K562 (cell line): ENCODE data around the gene RUNX1. TPM values are rescaled to one million over a fixed set of nuclear protein-coding genes. Genes with fewer than 3 reads are reported as not detected.
A peak's percentile ranks its signal among the peaks of the same experiment; 100 is the strongest.

ENCODE experiments used
- BDP1 ChIP-seq: IDR thresholded peaks from 3 replicates; pipeline ENCODE4 v1.6.1; 2011; ENCODE audit not compliant: insufficient read length, insufficient read depth
- C11orf30 ChIP-seq: fragments of 450-650 bp; IDR thresholded peaks from 2 replicates; pipeline ENCODE4 v1.6.1; 2016; ENCODE audit warnings: low read depth, mild to moderate bottlenecking
- CBFA2T2 ChIP-seq: fragments of 450-650 bp; conservative IDR thresholded peaks from 2 replicates; pipeline ENCODE4 v1.6.1; 2017; ENCODE audit warnings: mild to moderate bottlenecking
- CCNT2 ChIP-seq: IDR thresholded peaks from 2 replicates; pipeline ENCODE4 v1.6.1; 2011; ENCODE audit warnings: borderline replicate concordance, low read depth, mild to moderate bottlenecking, moderate library complexity, mixed read lengths, low read length; ENCODE audit not compliant: insufficient read length; ENCODE audit errors: extremely low read depth
- CTBP1 ChIP-seq: fragments of 450-650 bp; IDR thresholded peaks from 2 replicates; pipeline ENCODE4 v1.6.1; 2016; ENCODE audit warnings: borderline replicate concordance
- ESRRA ChIP-seq: fragments of 450-650 bp; IDR thresholded peaks from 2 replicates; pipeline ENCODE4 v1.6.1; 2014; ENCODE audit warnings: low read depth, mild to moderate bottlenecking, moderate library complexity, borderline replicate concordance
- EWSR1 ChIP-seq: fragments of 450-650 bp; IDR thresholded peaks from 2 replicates; pipeline ENCODE4 v1.6.1; 2018; ENCODE audit warnings: borderline replicate concordance, mild to moderate bottlenecking, low read depth, moderate library complexity; ENCODE audit not compliant: partially characterized antibody
- GABPA ChIP-seq: fragments of 200-800 bp; sonication (Bioruptor generic); conservative IDR thresholded peaks from 2 replicates; pipeline ENCODE4 v1.6.1; 2016; ENCODE audit warnings: low read depth, missing genetic modification characterization, missing compliant biosample characterization
- HNRNPL ChIP-seq: fragments of 200-400 bp; formaldehyde crosslinking; IDR thresholded peaks from 2 replicates; pipeline ENCODE4 v1.6.1; 2017; ENCODE audit warnings: low read depth, mild to moderate bottlenecking, low read length
- JUND ChIP-seq, 2 experiments: IDR thresholded peaks; 2 replicates in 1 of 2; 3 replicates in 1 of 2; pipeline ENCODE4 v1.6.1; 2011; ENCODE audit warnings: borderline replicate concordance in 2 of 2, low read depth in 2 of 2, low read length in 2 of 2, improper control_type of control experiment in 1 of 2, missing biosample characterization in 1 of 2, missing genetic modification characterization in 1 of 2, missing genetic modification reagents in 1 of 2
- LCOR ChIP-seq: sonication (generic); formaldehyde crosslinking; IDR thresholded peaks from 2 replicates; pipeline ENCODE4 v1.8.0; 2022; ENCODE audit warnings: mild to moderate bottlenecking, missing genetic modification reagents
- MTA3 ChIP-seq: fragments of 450-650 bp; formaldehyde crosslinking; IDR thresholded peaks from 2 replicates; pipeline ENCODE4 v1.6.1; 2017; ENCODE audit warnings: mild to moderate bottlenecking, borderline replicate concordance
- MYNN ChIP-seq, 2 experiments: sonication (generic); formaldehyde crosslinking in 1 of 2; IDR thresholded peaks; 2 replicates each; pipeline versions ENCODE4 v1.5.0 to v1.6.1; 2016 to 2020; ENCODE audit warnings: antibody characterized with exemption in 1 of 2, missing genetic modification reagents in 1 of 2
- NCOA6 ChIP-seq: fragments of 450-650 bp; IDR thresholded peaks from 2 replicates; pipeline ENCODE4 v1.6.1; 2017; ENCODE audit warnings: mild to moderate bottlenecking
- NR3C1 ChIP-seq: sonication (generic); formaldehyde crosslinking; IDR thresholded peaks from 2 replicates; pipeline ENCODE4 v1.8.1; 2022; ENCODE audit warnings: missing genetic modification reagents
- ZNF134 ChIP-seq: fragments of 250-450 bp; sonication (Bioruptor Pico); conservative IDR thresholded peaks from 2 replicates; pipeline ENCODE4 v1.4.0; 2020
- ZNF239 ChIP-seq: fragments of 250-450 bp; sonication (Bioruptor Pico); IDR thresholded peaks from 2 replicates; pipeline ENCODE4 v1.4.0; 2020; ENCODE audit warnings: mild to moderate bottlenecking
- ZNF24 ChIP-seq: fragments of 450-650 bp; IDR thresholded peaks from 2 replicates; pipeline ENCODE4 v1.6.1; 2016
- ZNF253 ChIP-seq: fragments of 250-450 bp; sonication (Bioruptor Pico); conservative IDR thresholded peaks from 2 replicates; pipeline ENCODE4 v1.6.1; 2021; ENCODE audit warnings: mild to moderate bottlenecking
- ZNF354B ChIP-seq: fragments of 250-450 bp; sonication (Bioruptor Pico); IDR thresholded peaks from 2 replicates; pipeline ENCODE4 v1.4.0; 2020
- ZNF778 ChIP-seq: fragments of 450-650 bp; formaldehyde crosslinking; IDR thresholded peaks from 2 replicates; pipeline ENCODE4 v1.4.0; 2020; ENCODE audit warnings: mild to moderate bottlenecking, moderate library complexity
- polyA plus RNA-seq, 8 experiments: library from polyadenylated mRNA; depleted of rRNA in 4 of 8; stranded (reverse) in 5 of 8; unstranded in 3 of 8; fragments of >200 nt; fragmentation: Nextera tagmentation in 2 of 8; fragmentation: Illumina TruSeq in 1 of 8; extraction: Ambion mirVana in 2 of 8; extraction: Trizol in 1 of 8; gene quantifications; 2 replicates each; pipeline versions ENCODE4 v1.2.1 to v1.2.3, GENCODE V29; 2011 to 2014; ENCODE audit warnings: inconsistent platforms in 1 of 8, missing spikeins in 1 of 8
- total RNA-seq, 7 experiments: library from RNA; depleted of rRNA in 6 of 7; stranded (reverse); fragments of >200 nt in 6 of 7; fragmentation: Illumina TruSeq in 2 of 7; extraction: Trizol in 2 of 7; gene quantifications; 2 replicates each; pipeline versions ENCODE4 v1.2.1 to v1.2.3, GENCODE V29; 2011 to 2021; ENCODE audit warnings: low replicate concordance in 1 of 7
- TF ChIP-seq, protein P1 (sequence below): fragments of 450-650 bp; formaldehyde crosslinking; IDR thresholded peaks from 2 replicates; pipeline ENCODE4 v1.4.0; 2022; ENCODE audit warnings: mild to moderate bottlenecking, moderate library complexity

Gene RUNX1
- total and polyA plus RNA-seq, 9 of the 15 experiments (the other 6 are each of a cell fraction or from before 2014, with no cell fraction given), result 2.2 to 68.6 (median 17.8) TPM

DNA sequence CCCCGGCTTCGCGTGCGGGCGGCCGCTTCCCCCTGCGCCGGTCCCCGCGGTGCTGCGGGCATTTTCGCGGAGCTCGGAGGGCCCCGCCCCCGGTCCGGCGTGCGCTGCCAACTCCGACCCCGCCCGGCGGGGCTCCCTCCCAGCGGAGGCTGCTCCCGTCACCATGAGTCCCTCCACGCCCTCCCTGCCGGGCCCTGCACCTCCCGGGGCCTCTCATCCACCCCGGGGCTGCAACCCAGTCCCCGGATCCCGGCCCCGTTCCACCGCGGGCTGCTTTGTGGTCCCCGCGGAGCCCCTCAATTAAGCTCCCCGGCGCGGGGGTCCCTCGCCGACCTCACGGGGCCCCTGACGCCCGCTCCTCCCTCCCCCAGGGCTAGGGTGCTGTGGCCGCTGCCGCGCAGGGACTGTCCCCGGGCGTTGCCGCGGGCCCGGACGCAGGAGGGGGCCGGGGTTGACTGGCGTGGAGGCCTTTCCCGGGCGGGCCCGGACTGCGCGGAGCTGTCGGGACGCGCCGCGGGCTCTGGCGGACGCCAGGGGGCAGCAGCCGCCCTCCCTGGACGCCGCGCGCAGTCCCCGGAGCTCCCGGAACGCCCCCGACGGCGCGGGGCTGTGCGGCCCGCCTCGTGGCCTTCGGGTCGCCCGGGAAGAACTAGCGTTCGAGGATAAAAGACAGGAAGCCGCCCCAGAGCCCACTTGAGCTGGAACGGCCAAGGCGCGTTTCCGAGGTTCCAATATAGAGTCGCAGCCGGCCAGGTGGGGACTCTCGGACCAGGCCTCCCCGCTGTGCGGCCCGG, 159.2 kb downstream of the RUNX1 start (continued):
- TF ChIP-seq MTA3 (peak; percentile 92), JUND (IDR thresholded peaks at IDR 0.05; ENCODE audit: borderline replicate concordance, low read depth, low read length) (peak; percentile 14; the same call in 1 of the 2 replicates), JUND (tag; IDR thresholded peaks at IDR 0.05; ENCODE audit: borderline replicate concordance, low read depth, low read length) (peak; percentile 53; the same call in 1 of the 3 replicates), NR3C1 (CRISPR knock-in tag) (no peak), ZNF24 (peak; percentile 74; the same call in 1 of the 2 replicates), ZNF253 (no peak), ZNF239 (CRISPR knock-in tag) (0 out of 2 replicates have a peak, but pooled peaks have one; percentile 16), ESRRA (peak; percentile 65; the same call in 1 of the 2 replicates), ZNF134 (0 out of 2 replicates have a peak, but pooled peaks have one; percentile 9), MYNN (IDR thresholded peaks at IDR 0.05) (0 out of 2 replicates have a peak, but pooled peaks have one; percentile 19), MYNN (CRISPR knock-in tag; IDR thresholded peaks at IDR 0.05) (no peak), GABPA (peak; percentile 63), NCOA6 (peak; percentile 86), HNRNPL (peak; percentile 18; the same call in 1 of the 2 replicates), LCOR (peak; percentile 42; the same call in 1 of the 2 replicates), ZNF354B (CRISPR knock-in tag) (no peak), ZNF778 (no peak), EWSR1 (no peak), BDP1 (no peak), CTBP1 (peak; percentile 94), CBFA2T2 (no peak), CCNT2 (peak; percentile 58), C11orf30 (no peak)
- TF ChIP-seq, protein P1, sequence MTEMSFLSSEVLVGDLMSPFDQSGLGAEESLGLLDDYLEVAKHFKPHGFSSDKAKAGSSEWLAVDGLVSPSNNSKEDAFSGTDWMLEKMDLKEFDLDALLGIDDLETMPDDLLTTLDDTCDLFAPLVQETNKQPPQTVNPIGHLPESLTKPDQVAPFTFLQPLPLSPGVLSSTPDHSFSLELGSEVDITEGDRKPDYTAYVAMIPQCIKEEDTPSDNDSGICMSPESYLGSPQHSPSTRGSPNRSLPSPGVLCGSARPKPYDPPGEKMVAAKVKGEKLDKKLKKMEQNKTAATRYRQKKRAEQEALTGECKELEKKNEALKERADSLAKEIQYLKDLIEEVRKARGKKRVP (CRISPR knock-in tag), result peak; percentile 25; the same call in 1 of the 2 replicates
